ENCODE results near the gene KIF1B. TPM values are rescaled to one million over a fixed set of nuclear protein-coding genes. Genes with fewer than 3 reads are reported as not detected.

The KIF1B gene
- polyA plus RNA-seq, 1 of the 3 experiments (the other 2 are of a cell fraction), result 6.8 TPM

DNA sequence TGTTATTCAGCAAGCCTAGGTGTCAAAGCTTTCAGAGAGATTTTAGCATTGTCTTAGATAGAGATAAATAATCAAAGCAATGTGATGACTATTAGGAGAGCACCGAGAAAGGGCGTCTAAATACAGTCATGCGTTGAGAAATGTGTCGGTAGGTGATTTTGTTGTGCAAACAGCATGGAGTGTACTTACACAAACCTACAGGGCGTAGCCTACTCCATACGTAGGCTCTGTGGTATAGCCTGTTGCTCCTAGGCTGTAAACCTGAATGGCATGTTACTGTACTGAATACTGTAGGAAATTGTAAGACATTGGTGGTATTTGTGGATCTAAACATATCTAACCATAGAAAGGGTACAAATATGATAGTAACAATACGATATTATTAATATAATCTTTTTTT is 31.8 kb downstream of the KIF1B start:
- Histone ChIP-seq H3K4me2 (no peak overlapping the region), H3K9ac (no peak overlapping the region), H2AFZ (ENCODE audit: low read depth) (no peak overlapping the region), H3K9me2 (no peaks in the 10 kb centered on the region), H3F3A (replicated peaks; ENCODE audit: insufficient read depth) (peaks cover 3% of the 10 kb centered on the region), H3K4me3 (ENCODE audit: low read depth in 2 of 2, low read length in 1 of 2) (no peak overlapping the region), H4K20me1 (ENCODE audit: insufficient read depth) (peaks cover 45% of the 10 kb centered on the region), H3K27ac (ENCODE audit: low read depth in 2 of 2, low read length in 1 of 2) (no peak overlapping the region), H3K36me3 (replicated peaks in 1 of 2; ENCODE audit: control insufficient read depth in 1 of 2, insufficient read depth in 2 of 2, low read length in 1 of 2) (peaks cover 0 to 3% of the 10 kb centered on the region in 2 experiments), H3K79me2 (ENCODE audit: insufficient read depth) (peaks cover 96% of the 10 kb centered on the region), H3K4me1 (ENCODE audit: control insufficient read depth in 1 of 2, insufficient read depth in 2 of 2, low read depth in 1 of 2, low read length in 1 of 2) (0 out of 4 replicates have a peak, but pooled peaks cover 0 to 2% of the 10 kb centered on the region in 2 experiments), H3K27me3 (ENCODE audit: insufficient read depth) (no peaks in the 10 kb centered on the region), H3K9me3 (no peaks in the 10 kb centered on the region)
- DNase-seq, result no peak
- TF ChIP-seq EZH2phosphoT487 (IDR thresholded peaks at IDR 0.05; ENCODE audit: borderline replicate concordance, low read depth) (no peak), YY1 (IDR thresholded peaks at IDR 0.05; ENCODE audit: low read depth) (no peak), MXI1 (IDR thresholded peaks at IDR 0.05; ENCODE audit: low read depth, low read length) (no peak), POLR2AphosphoS5 (IDR thresholded peaks at IDR 0.05; ENCODE audit: low read depth, low read length) (no peak), NRF1 (IDR thresholded peaks at IDR 0.05; ENCODE audit: low read depth, low read length) (no peak), TEAD4 (IDR thresholded peaks at IDR 0.05; ENCODE audit: borderline replicate concordance, insufficient read depth) (no peak)
- TF ChIP-seq, protein P1, sequence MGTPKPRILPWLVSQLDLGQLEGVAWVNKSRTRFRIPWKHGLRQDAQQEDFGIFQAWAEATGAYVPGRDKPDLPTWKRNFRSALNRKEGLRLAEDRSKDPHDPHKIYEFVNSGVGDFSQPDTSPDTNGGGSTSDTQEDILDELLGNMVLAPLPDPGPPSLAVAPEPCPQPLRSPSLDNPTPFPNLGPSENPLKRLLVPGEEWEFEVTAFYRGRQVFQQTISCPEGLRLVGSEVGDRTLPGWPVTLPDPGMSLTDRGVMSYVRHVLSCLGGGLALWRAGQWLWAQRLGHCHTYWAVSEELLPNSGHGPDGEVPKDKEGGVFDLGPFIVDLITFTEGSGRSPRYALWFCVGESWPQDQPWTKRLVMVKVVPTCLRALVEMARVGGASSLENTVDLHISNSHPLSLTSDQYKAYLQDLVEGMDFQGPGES (IDR thresholded peaks at IDR 0.05; ENCODE audit: low read depth, low read length), result no peak
- ChIA-PET CTCF (no interaction called here), POLR2A (no interaction called here)
- WGBS (ENCODE audit: low lambda C conversion rate), result 89% methylated on average over 7 of the region's 7 CpGs

DNA sequence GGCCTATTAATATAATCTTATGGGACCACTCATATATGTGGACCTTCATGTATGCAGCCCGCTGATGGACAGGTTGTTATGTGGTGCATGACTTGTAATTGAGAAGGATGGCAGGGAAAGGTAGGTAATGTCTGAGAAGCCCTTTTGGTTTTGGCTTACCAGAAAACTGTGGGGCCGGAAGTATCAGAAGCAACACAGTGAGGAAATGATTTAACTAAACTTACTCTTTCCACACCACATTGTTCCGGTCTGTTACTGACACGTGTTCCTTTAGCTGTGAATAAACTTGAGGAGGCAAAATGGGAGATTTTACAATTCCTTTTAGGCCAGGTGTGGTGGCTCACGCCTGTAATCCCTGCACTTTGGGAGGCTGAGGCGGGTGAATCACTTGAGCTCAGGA is 32.4 kb downstream of the KIF1B start:
- H3K9ac ChIP-seq, result no peak overlapping the region
- H3K27me3 ChIP-seq (ENCODE audit: insufficient read depth), result no peaks in the 10 kb centered on the region
- DNase-seq, result no peak
- no peaks in the 10 kb centered on the region for H3F3A ChIP-seq (replicated peaks; ENCODE audit: insufficient read depth)
- H3K79me2 ChIP-seq (ENCODE audit: insufficient read depth), result peaks cover 96% of the 10 kb centered on the region
- H2AFZ ChIP-seq (ENCODE audit: low read depth), result no peak overlapping the region
- no peak overlapping the region for H3K4me3 ChIP-seq (ENCODE audit: low read depth in 2 of 2, low read length in 1 of 2)
- H3K27ac ChIP-seq (ENCODE audit: low read depth in 2 of 2, low read length in 1 of 2), result no peak overlapping the region
- H4K20me1 ChIP-seq (ENCODE audit: insufficient read depth), result peaks cover 45% of the 10 kb centered on the region
- WGBS (ENCODE audit: low lambda C conversion rate), result 94% methylated on average over 6 of the region's 6 CpGs
- no peaks in the 10 kb centered on the region for H3K9me3 ChIP-seq
- H3K36me3 ChIP-seq (replicated peaks in 1 of 2; ENCODE audit: control insufficient read depth in 1 of 2, insufficient read depth in 2 of 2, low read length in 1 of 2), result peaks cover 0 to 3% of the 10 kb centered on the region in 2 experiments
- H3K4me1 ChIP-seq (ENCODE audit: control insufficient read depth in 1 of 2, insufficient read depth in 2 of 2, low read depth in 1 of 2, low read length in 1 of 2), result no peaks in the 10 kb centered on the region
- CTCF ChIA-PET, result interaction anchor here (1.3 kb wide), 1 partner anchor 33 kb away, joined by 3 read pairs; no protein-coding TSS in a partner anchor
- H3K9me2 ChIP-seq, result no peaks in the 10 kb centered on the region
- H3K4me2 ChIP-seq, result no peak overlapping the region
- POLR2A ChIA-PET, result no interaction called here
- TF ChIP-seq, protein P2, sequence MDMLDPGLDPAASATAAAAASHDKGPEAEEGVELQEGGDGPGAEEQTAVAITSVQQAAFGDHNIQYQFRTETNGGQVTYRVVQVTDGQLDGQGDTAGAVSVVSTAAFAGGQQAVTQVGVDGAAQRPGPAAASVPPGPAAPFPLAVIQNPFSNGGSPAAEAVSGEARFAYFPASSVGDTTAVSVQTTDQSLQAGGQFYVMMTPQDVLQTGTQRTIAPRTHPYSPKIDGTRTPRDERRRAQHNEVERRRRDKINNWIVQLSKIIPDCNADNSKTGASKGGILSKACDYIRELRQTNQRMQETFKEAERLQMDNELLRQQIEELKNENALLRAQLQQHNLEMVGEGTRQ (IDR thresholded peaks at IDR 0.05; ENCODE audit: borderline replicate concordance, low read depth, low read length), result no peak
- TF ChIP-seq GABPA (IDR thresholded peaks at IDR 0.05; ENCODE audit: low read depth), result no peak
- no peak for TF ChIP-seq YY1 (IDR thresholded peaks at IDR 0.05; ENCODE audit: low read depth)
- no peak for TF ChIP-seq RAD21 (IDR thresholded peaks at IDR 0.05; ENCODE audit: low read length)
- no peak for TF ChIP-seq RCOR1 (IDR thresholded peaks at IDR 0.05; ENCODE audit: low read length)
- TF ChIP-seq TCF12 (IDR thresholded peaks at IDR 0.05), result no peak

All from SK-N-SH (cell line).